ENCODE results near the gene PEX5.

Gene PEX5

GRCh38 chr12:7197841-7198240 is 8.4 kb downstream of the PEX5 start:
- no peak for TF ChIP-seq CTCF (IDR thresholded peaks at IDR 0.05; ENCODE audit: low read depth, low read length)
- no peak for DNase-seq (ENCODE audit: low read depth in 2 of 2)
- H3K4me3 ChIP-seq (replicated peaks in 1 of 2; ENCODE audit: low read depth in 2 of 2, low read length in 2 of 2), result no peak overlapping the region

GRCh38 chr12:7203109-7203508 is 13.6 kb downstream of the PEX5 start:
- TF ChIP-seq CTCF (IDR thresholded peaks at IDR 0.05; ENCODE audit: low read depth, low read length), result no peak
- H3K4me3 ChIP-seq (replicated peaks in 1 of 2; ENCODE audit: low read depth in 2 of 2, low read length in 2 of 2), result no peak overlapping the region
- DNase-seq (ENCODE audit: low read depth in 2 of 2), result no peak

GRCh38 chr12:7205091-7205490 is 15.6 kb downstream of the PEX5 start:
- no peak for DNase-seq (ENCODE audit: low read depth in 2 of 2)
- H3K4me3 ChIP-seq (replicated peaks in 1 of 2; ENCODE audit: low read depth in 2 of 2, low read length in 2 of 2), result no peak overlapping the region
- no peak for TF ChIP-seq CTCF (IDR thresholded peaks at IDR 0.05; ENCODE audit: low read depth, low read length)

GRCh38 chr12:7206691-7207090 is 17.2 kb downstream of the PEX5 start:
- no peak for DNase-seq (ENCODE audit: low read depth in 2 of 2)
- no peak overlapping the region for H3K4me3 ChIP-seq (replicated peaks in 1 of 2; ENCODE audit: low read depth in 2 of 2, low read length in 2 of 2)
- TF ChIP-seq CTCF (IDR thresholded peaks at IDR 0.05; ENCODE audit: low read depth, low read length), result no peak

- no peak for TF ChIP-seq CTCF (IDR thresholded peaks at IDR 0.05; ENCODE audit: low read depth, low read length)
- DNase-seq (ENCODE audit: low read depth in 2 of 2), result no peak
- no peak overlapping the region for H3K4me3 ChIP-seq (replicated peaks in 1 of 2; ENCODE audit: low read depth in 2 of 2, low read length in 2 of 2)
These were observed 18.6 kb downstream of the PEX5 start for GRCh38 chr12:7207866-7208625.

- no peak for DNase-seq (ENCODE audit: low read depth in 2 of 2)
- H3K4me3 ChIP-seq (replicated peaks in 1 of 2; ENCODE audit: low read depth in 2 of 2, low read length in 2 of 2), result no peak overlapping the region
- TF ChIP-seq CTCF (IDR thresholded peaks at IDR 0.05; ENCODE audit: low read depth, low read length), result no peak
These were observed 20.5 kb downstream of the PEX5 start for GRCh38 chr12:7209958-7210357.
